GM23338 (cell line): ENCODE results near the gene DHRS7C. TPM values are rescaled to one million over a fixed set of nuclear protein-coding genes. Genes with fewer than 3 reads are reported as not detected.

Experiments used
- ATAC-seq: fragments of 200-7000 bp; cut with Tn5 transposase; 3 replicates; pipeline ENCODE4 v1.9.1; 2020
- DNase-seq: peaks from one replicate; pipeline ENCODE4 v3.0.0-alpha.2; 2015; ENCODE audit warnings: low spot score
- H2AFZ ChIP-seq: fragments of 200-600 bp; sonication (generic); 2 replicates; pipeline ENCODE4 v1.8.0; 2016; ENCODE audit warnings: antibody characterized with exemption, mild to moderate bottlenecking, moderate library complexity
- H3F3A ChIP-seq: fragments of 200-600 bp; sonication (generic); replicated peaks from 2 replicates; pipeline ENCODE4 v1.8.0; 2017; ENCODE audit warnings: antibody characterized with exemption, mixed run types, low read depth
- H3K27ac ChIP-seq: fragments of 200-600 bp; sonication (generic); 2 replicates; pipeline ENCODE4 v1.6.1; 2016; ENCODE audit warnings: low read depth
- H3K27me3 ChIP-seq: fragments of 200-600 bp; sonication (generic); 2 replicates; pipeline ENCODE4 v1.8.0; 2016; ENCODE audit warnings: mild to moderate bottlenecking, mixed run types, moderate library complexity; ENCODE audit not compliant: insufficient read depth
- H3K36me3 ChIP-seq: fragments of 200-600 bp; sonication (generic); 2 replicates; pipeline ENCODE4 v1.8.0; 2016; ENCODE audit warnings: mild to moderate bottlenecking; ENCODE audit not compliant: insufficient read depth
- H3K4me1 ChIP-seq: fragments of 200-600 bp; sonication (generic); 2 replicates; pipeline ENCODE4 v1.8.0; 2016; ENCODE audit warnings: mild to moderate bottlenecking, moderate library complexity; ENCODE audit not compliant: insufficient read depth
- H3K4me2 ChIP-seq: fragments of 200-600 bp; sonication (generic); 2 replicates; pipeline ENCODE4 v1.7.1; 2017; ENCODE audit warnings: mixed run types
- H3K4me3 ChIP-seq: fragments of 200-600 bp; sonication (generic); 2 replicates; pipeline ENCODE4 v1.6.1; 2016; ENCODE audit warnings: mixed run types
- H3K79me2 ChIP-seq: fragments of 200-600 bp; sonication (generic); replicated peaks from 2 replicates; pipeline ENCODE4 v1.8.0; 2017; ENCODE audit warnings: mild to moderate bottlenecking; ENCODE audit not compliant: insufficient read depth
- H3K9me2 ChIP-seq: fragments of 200-600 bp; sonication (generic); 2 replicates; pipeline ENCODE4 v1.8.0; 2017; ENCODE audit not compliant: insufficient read depth
- H4K20me1 ChIP-seq: fragments of 200-600 bp; sonication (generic); replicated peaks from 2 replicates; pipeline ENCODE4 v1.8.0; 2017; ENCODE audit warnings: mild to moderate bottlenecking; ENCODE audit not compliant: insufficient read depth
- H3K27ac Mint-ChIP-seq: 2 replicates; pipeline ENCODE4 v1.8.0; 2020; ENCODE audit warnings: inconsistent platforms, mild to moderate bottlenecking, moderate library complexity, mixed read lengths
- H3K27me3 Mint-ChIP-seq: 3 replicates; pipeline ENCODE4 v1.8.0; 2022; ENCODE audit warnings: low read depth, mild to moderate bottlenecking, moderate library complexity, mixed read lengths, inconsistent platforms; ENCODE audit not compliant: insufficient read depth, poor library complexity
- H3K36me3 Mint-ChIP-seq: 3 replicates; pipeline ENCODE4 v1.8.0; 2021; ENCODE audit warnings: low read depth, mild to moderate bottlenecking, inconsistent platforms, moderate library complexity, mixed read lengths
- H3K4me1 Mint-ChIP-seq: 3 replicates; pipeline ENCODE4 v1.8.0; 2020; ENCODE audit warnings: mild to moderate bottlenecking, inconsistent platforms, mixed read lengths
- H3K4me3 Mint-ChIP-seq: 3 replicates; pipeline ENCODE4 v1.8.0; 2021; ENCODE audit warnings: moderate library complexity, mild to moderate bottlenecking, inconsistent platforms, mixed read lengths
- H3K9me3 Mint-ChIP-seq: 3 replicates; pipeline ENCODE4 v1.8.0; 2020; ENCODE audit warnings: moderate library complexity, mild to moderate bottlenecking, inconsistent platforms, mixed read lengths
- EZH2 ChIP-seq: fragments of 200-600 bp; sonication (generic); IDR thresholded peaks from one replicate; pipeline ENCODE4 v1.8.0; 2017; ENCODE audit warnings: antibody characterized with exemption, mild to moderate bottlenecking, low read depth; ENCODE audit not compliant: unreplicated experiment
- POLR2AphosphoS5 ChIP-seq: IDR thresholded peaks from 2 replicates; pipeline ENCODE4 v1.6.1; 2016; ENCODE audit warnings: antibody characterized with exemption, low read depth
- ZNF331 ChIP-seq: fragments of 250-450 bp; sonication (Bioruptor Pico); IDR thresholded peaks from 2 replicates; pipeline ENCODE4 v1.5.0; 2020; ENCODE audit warnings: low read depth, mild to moderate bottlenecking, moderate library complexity
- ZNF462 ChIP-seq: fragments of 250-450 bp; sonication (Bioruptor Pico); IDR thresholded peaks from 2 replicates; pipeline ENCODE4 v1.5.0; 2020; ENCODE audit warnings: mild to moderate bottlenecking, moderate library complexity
- polyA plus RNA-seq: library from polyadenylated mRNA; unstranded; fragments of >200 nt; fragmentation: Nextera tagmentation; extraction: Ambion mirVana; gene quantifications from 2 replicates; pipeline ENCODE4 v1.2.1, GENCODE V29; 2016
- total RNA-seq: library from RNA; depleted of rRNA; stranded (reverse); fragments of >200 nt; shearing (Covaris generic); gene quantifications from 2 replicates; pipeline ENCODE4 v1.2.3, GENCODE V29; 2014
- TF ChIP-seq, protein P1 (sequence below), 2 experiments: fragments of 200-600 bp in 1 of 2; sonication (generic) in 1 of 2; conservative IDR thresholded peaks; 2 replicates each; pipeline versions ENCODE4 v1.5.1 to v1.6.1; 2016 to 2017; ENCODE audit warnings: antibody characterized with exemption in 2 of 2, low read depth in 2 of 2, mild to moderate bottlenecking in 2 of 2, moderate library complexity in 1 of 2

Gene DHRS7C
- total and polyA plus RNA-seq, 2 experiments from 2014 or later, result not detected

- no peak for TF ChIP-seq ZNF462 (CRISPR knock-in tag)
- TF ChIP-seq, protein P1, sequence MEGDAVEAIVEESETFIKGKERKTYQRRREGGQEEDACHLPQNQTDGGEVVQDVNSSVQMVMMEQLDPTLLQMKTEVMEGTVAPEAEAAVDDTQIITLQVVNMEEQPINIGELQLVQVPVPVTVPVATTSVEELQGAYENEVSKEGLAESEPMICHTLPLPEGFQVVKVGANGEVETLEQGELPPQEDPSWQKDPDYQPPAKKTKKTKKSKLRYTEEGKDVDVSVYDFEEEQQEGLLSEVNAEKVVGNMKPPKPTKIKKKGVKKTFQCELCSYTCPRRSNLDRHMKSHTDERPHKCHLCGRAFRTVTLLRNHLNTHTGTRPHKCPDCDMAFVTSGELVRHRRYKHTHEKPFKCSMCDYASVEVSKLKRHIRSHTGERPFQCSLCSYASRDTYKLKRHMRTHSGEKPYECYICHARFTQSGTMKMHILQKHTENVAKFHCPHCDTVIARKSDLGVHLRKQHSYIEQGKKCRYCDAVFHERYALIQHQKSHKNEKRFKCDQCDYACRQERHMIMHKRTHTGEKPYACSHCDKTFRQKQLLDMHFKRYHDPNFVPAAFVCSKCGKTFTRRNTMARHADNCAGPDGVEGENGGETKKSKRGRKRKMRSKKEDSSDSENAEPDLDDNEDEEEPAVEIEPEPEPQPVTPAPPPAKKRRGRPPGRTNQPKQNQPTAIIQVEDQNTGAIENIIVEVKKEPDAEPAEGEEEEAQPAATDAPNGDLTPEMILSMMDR (conservative IDR thresholded peaks at IDR 0.05; ENCODE audit: low read depth in 2 of 2), result no peak
Measured at GRCh38 chr17:9830711-9831110, 39.3 kb upstream of the DHRS7C start (continued).

- Mint-ChIP-seq H3K9me3 (no peaks in the 10 kb centered on the region; the same call in 1 of the 3 replicates), H3K4me1 (peaks cover 6% of the 10 kb centered on the region), H3K36me3 (no peaks in the 10 kb centered on the region; the same call in 2 of the 3 replicates), H3K27me3 (peaks cover 5% of the 10 kb centered on the region), H3K4me3 (no peak overlapping the region), H3K27ac (no peak overlapping the region)
- Histone ChIP-seq H3K79me2 (no peaks in the 10 kb centered on the region), H3K4me2 (no peak overlapping the region), H3K9me2 (no peaks in the 10 kb centered on the region), H3K36me3 (no peaks in the 10 kb centered on the region), H2AFZ (no peak overlapping the region), H3K27ac (no peak overlapping the region), H3K4me3 (no peak overlapping the region), H4K20me1 (no peaks in the 10 kb centered on the region), H3K27me3 (no peaks in the 10 kb centered on the region), H3F3A (no peaks in the 10 kb centered on the region), H3K4me1 (no peaks in the 10 kb centered on the region)
- no peak for DNase-seq
- no peak for ATAC-seq
- TF ChIP-seq EZH2, result no peak
- TF ChIP-seq ZNF331, result no peak
- TF ChIP-seq, protein P1 (conservative IDR thresholded peaks at IDR 0.05; ENCODE audit: low read depth in 2 of 2), result no peak
- TF ChIP-seq POLR2AphosphoS5, result no peak
Measured at GRCh38 chr17:9829343-9829742, 38.0 kb upstream of the DHRS7C start.
